Measurements from ENCODE around the gene CD19. TPM values are rescaled to one million over a fixed set of nuclear protein-coding genes. Genes with fewer than 3 reads are reported as not detected.
A peak's percentile ranks its signal among the peaks of the same experiment; 100 is the strongest.
"Not testable (repeated sequence)": the region's sequence is repeated elsewhere in the genome, so short reads cannot be mapped to it uniquely, and the experiment has no call there.

CD19 gene
- total RNA-seq, 1 donor: not detected

- no peak for TF ChIP-seq CTCF (IDR thresholded peaks at IDR 0.05; ENCODE audit: insufficient read depth, low read depth, low read length)
- DNase-seq (ENCODE audit: low read depth): no peak
- no peak overlapping the region for H3K4me3 ChIP-seq (ENCODE audit: low read depth, low read length)
Observed at GRCh38 chr16:28964072-28964471, 32.3 kb downstream of the CD19 start.

DNA sequence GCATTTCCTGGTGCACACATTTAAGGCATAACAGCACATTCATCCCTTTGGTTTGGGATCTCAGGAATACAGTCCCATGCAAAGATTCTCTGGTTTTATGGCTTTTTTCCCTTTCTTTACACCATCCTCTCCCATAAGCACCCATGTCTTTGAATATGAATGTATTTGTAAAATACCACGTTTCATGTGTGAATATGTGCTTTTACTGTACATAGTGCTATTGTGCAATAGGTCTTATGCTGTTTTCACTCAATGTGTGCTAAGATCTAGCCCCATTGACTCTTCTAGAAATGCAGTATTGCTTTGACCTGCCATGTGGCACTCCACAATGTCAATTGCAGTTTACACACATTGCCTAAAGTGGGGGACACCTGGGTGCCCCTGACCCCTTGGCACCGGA lies 32.7 kb downstream of the CD19 start:
- H3K4me3 ChIP-seq (ENCODE audit: low read depth, low read length): no peak overlapping the region
- no peak for TF ChIP-seq CTCF (IDR thresholded peaks at IDR 0.05; ENCODE audit: insufficient read depth, low read depth, low read length)
- no peak for DNase-seq (ENCODE audit: low read depth)

- TF ChIP-seq CTCF (IDR thresholded peaks at IDR 0.05; ENCODE audit: insufficient read depth, low read depth, low read length): no peak
- no peak for DNase-seq (ENCODE audit: low read depth)
- H3K4me3 ChIP-seq (ENCODE audit: low read depth, low read length): no peak overlapping the region
Observed at GRCh38 chr16:28967156-28967555, 35.4 kb downstream of the CD19 start.

GRCh38 chr16:28969696-28970095 lies 37.9 kb downstream of the CD19 start:
- not testable (repeated sequence) for DNase-seq (ENCODE audit: low read depth); H3K4me3 ChIP-seq (ENCODE audit: low read depth, low read length)

- DNase-seq (ENCODE audit: low read depth): peak; percentile 74
- peak; percentile 79 for TF ChIP-seq CTCF (IDR thresholded peaks at IDR 0.05; ENCODE audit: insufficient read depth, low read depth, low read length)
- H3K4me3 ChIP-seq (ENCODE audit: low read depth, low read length): peak overlapping the region; percentile 87
Observed at GRCh38 chr16:28974007-28974436, 42.3 kb downstream of the CD19 start.

DNA sequence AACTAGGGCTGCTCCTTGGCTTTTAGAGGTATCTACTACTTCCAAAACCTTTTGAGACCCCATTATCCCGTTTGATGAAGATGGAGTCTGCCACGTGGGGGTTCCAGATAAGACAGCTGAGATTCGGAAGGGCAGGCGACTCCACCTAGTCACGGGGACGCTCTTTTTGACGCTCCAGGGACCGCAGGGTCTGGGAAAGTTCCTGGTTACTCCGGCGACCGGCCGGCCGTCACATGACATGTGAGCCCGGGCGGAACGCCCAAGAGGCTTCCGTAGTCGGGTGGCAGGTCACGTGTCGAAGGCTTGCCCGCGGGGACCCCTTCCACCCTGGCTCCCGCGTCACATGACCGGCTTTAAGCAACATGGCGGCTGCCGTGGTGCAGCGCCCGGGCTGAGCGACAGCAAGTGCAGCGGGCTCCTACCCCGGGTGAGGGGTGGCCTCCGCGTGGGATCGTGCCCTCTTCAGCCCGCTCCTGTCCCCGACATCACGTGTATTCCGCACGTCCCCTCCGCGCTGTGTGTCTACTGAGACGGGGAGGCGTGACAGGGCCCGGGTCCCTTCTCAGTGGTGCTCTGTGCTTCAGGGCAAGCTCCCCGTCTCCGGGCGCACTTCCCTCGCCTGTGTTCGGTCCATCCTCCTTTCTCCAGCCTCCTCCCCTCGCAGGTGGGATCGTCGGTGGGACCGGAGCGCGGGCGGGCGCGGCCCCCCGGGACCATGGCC lies 42.8 kb downstream of the CD19 start, which contains the start of gene SPNS1:
SPNS1 (plus strand) TSS at position 342 of the 721 bp plus-strand sequence; CDS start at position 716, 374 bp downstream.
- TF ChIP-seq CTCF (IDR thresholded peaks at IDR 0.05; ENCODE audit: insufficient read depth, low read depth, low read length): no peak
- peak; percentile 98 for DNase-seq (ENCODE audit: low read depth)
- H3K4me3 ChIP-seq (ENCODE audit: low read depth, low read length): peak within 1 kb of the TSS; percentile 87

- DNase-seq (ENCODE audit: low read depth): no peak
- no peak for TF ChIP-seq CTCF (IDR thresholded peaks at IDR 0.05; ENCODE audit: insufficient read depth, low read depth, low read length)
- peak overlapping the region; percentile 87 for H3K4me3 ChIP-seq (ENCODE audit: low read depth, low read length)
Observed at GRCh38 chr16:28975158-28975599, 43.4 kb downstream of the CD19 start.

All from fibroblast of villous mesenchyme (primary cell).